B cell (primary cell): ENCODE measurements around the gene PTGES2.

Experiments used
- EZH2 ChIP-seq: IDR thresholded peaks from 2 replicates; pipeline ENCODE4 v1.6.1; 2012; ENCODE audit warnings: borderline replicate concordance, low read depth, mild to moderate bottlenecking, moderate library complexity, low read length; ENCODE audit not compliant: insufficient read depth, poor library complexity, severe bottlenecking
- TF ChIP-seq, protein P1 (sequence below): fragments of 200-600 bp; IDR thresholded peaks from one replicate; pipeline ENCODE4 v1.8.0; 2022; ENCODE audit warnings: antibody characterized with exemption, mild to moderate bottlenecking

DNA sequence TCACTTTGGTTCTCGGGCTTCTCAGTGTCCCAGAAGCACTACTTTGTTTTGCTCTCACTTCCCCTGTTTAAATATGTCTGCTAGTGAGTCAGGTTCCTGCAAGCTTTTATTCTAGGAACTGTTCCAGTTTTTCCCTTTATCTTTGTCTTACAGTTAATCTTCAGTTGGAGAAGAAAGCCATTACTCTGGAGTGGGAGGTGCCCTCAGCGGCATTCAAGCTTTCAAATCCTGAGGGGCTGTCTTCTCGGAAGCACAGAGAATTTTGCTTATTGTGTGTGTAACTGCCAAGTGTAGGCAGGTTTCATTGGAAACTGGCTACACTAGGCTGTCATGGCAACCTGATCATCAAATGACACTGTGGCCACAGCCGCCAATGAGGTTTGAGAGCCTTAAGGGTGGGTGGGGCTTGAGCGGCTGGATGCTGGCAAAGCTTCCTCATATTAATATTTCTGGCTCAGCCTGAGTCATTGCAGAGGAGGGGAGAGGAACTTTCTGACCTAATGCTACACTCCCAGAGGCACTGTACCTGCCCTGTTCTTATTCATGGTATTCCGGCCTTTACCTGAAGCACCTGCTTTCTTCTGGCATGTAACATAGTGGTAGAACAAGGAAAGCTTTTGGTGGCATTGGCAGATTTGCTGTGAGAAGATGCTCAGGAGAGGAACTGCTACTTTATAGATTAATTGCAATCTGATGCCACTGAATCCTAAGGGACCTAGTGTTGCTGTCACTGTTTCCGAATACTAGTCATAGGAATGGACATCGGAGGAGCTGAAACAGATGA lies 33.2 kb downstream of the PTGES2 start:
- TF ChIP-seq, protein P1, sequence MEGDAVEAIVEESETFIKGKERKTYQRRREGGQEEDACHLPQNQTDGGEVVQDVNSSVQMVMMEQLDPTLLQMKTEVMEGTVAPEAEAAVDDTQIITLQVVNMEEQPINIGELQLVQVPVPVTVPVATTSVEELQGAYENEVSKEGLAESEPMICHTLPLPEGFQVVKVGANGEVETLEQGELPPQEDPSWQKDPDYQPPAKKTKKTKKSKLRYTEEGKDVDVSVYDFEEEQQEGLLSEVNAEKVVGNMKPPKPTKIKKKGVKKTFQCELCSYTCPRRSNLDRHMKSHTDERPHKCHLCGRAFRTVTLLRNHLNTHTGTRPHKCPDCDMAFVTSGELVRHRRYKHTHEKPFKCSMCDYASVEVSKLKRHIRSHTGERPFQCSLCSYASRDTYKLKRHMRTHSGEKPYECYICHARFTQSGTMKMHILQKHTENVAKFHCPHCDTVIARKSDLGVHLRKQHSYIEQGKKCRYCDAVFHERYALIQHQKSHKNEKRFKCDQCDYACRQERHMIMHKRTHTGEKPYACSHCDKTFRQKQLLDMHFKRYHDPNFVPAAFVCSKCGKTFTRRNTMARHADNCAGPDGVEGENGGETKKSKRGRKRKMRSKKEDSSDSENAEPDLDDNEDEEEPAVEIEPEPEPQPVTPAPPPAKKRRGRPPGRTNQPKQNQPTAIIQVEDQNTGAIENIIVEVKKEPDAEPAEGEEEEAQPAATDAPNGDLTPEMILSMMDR, result no peak
- TF ChIP-seq EZH2, result no peak
